NCI-H510A treated with DMSO at 0.1 percent for 48 hours (cell line): Measurements from ENCODE around the gene DNAH10.

ENCODE experiments used
- DNase-seq: peaks from one replicate; lab custom pipeline; 2025; lab: John Stamatoyannopoulos, UW

The DNAH10 gene

DNA sequence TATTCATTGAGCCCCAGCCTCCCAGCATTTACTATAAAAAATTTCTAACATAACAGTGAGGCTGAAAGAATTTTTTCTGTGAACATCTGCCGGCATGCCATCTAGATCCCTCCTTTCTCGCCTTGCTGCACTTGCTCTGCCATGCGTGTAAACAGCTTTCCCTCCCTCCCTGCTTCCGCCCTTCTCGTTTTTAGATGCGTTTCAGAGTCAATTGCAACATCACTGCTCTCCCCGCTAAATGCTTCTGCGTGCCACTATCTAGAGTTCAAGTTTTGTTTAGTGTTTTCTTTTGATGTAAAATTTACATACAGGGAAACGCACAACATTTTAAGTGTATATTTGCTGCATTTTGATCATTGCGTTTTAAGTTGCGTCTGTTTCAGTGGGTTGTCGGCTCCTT is 126.9 kb downstream of the DNAH10 start:
- DNase-seq: no peak

DNA sequence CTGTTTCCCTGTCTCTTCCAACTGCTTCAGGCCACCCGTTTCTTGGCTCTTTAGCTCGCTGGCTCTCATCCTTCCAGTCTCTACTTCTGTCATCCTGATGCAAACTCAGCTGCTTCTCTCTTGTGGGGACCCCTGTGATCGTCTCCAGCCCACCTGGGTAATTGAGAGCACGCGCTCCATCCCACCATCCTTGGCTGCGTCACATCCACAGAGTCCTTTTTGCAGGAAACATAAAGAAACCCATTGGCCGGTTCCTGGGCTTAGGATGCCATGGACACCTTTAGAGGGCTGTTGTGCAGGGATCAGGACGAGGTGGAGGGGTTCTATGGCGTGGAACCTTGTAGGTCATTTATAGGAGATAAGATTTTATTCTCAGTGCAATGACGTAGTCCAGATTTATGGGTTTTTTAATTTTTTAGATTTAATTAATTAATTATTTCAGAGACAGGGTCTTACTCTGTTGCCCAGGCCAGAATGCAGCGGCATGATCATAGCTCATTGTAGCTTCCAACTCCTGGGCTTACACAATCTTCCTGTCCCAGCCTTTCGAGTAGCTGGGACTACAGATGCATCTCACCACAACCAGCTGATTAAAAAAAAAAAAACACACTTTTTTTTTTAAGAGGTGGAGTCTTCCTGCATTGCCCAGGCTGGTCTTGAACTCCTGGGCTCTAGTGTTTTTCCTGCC is 127.9 kb downstream of the DNAH10 start:
- no peak for DNase-seq

DNA sequence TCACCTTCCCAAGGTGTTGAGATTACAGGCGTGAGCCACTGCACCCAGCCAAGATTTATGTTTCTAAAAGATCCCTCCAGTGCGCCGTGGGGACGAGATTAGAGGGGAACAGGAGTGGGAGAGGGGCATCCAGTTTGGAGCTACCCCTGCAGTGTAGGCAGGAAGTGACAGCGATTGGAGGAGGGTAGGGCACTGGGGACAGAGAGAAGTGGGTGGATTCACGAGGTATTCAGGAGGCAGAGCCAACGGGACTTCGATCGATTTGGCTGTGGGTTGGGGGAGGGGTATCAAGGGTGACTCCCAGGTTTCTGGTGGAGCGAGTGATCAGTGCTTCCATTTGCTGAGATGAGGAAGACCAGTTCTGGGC is 128.4 kb downstream of the DNAH10 start:
- no peak for DNase-seq

DNA sequence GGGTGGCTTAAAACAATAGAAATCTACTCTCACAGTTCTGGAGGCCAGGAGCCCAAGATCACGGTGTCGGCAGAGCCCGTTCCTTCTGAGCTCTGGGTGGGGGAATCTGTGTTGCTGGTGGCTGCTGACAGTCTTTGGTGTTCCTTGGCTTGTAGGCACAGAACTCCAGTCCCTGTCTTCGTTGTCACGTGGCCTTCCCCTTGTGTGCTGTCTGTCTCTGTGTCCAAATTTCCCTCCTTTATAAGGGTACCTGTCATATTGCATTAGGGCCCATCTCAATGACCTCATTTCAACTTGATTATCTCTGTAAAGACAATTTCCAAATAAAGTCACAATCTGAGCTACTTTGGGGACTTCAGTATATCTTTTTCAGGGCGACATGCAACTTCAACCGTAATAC is 128.9 kb downstream of the DNAH10 start:
- no peak for DNase-seq

DNA sequence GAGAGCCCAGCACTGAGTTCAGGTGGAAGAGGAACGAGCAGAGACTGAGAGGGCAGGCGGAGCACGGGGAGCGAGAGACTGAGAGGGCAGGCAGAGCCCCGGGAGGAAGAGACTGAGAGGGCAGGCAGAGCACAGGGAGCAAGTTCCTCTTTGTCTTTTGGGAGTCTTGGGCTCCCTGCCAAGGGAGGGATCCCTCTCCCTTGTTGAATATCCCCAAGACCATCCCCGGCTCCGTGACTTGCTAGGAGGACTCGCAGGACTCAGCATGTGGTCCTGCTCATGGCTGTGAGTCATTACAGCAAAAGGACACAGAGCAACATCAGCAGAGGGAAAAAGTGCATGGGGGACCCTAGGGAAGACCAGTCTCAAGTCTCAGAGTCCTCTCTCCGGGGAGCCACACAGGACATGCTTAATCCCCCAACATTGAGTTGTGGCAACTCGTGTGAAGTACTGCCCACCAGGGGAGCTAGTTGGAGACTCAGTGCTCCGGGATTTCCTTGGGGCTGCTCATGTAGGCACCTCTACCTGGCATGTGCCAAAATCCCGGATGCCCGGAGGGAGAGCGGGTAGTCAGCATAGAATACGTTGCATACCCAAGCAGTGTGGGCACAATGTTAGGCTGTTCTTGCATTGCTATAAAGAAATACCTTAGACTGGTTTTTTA is 129.5 kb downstream of the DNAH10 start:
- DNase-seq: no peak

DNA sequence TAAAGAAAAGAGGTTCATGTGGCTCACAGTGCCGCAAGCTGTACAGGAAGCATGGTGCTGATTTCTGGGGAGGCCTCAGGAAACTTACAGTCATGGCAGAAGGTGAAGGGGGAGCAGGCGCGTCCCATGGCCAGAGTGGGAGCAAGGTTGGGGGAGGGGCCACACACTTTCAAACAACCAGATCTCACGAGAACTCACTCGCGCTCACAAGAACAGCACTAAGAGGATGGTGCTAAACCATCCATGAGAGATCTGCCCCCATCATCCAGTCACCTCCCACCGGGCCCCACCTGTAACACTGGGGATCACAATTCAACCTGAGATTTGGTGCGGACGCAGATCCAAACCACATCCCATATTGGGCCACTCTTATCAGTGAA is 130.1 kb downstream of the DNAH10 start:
- no peak for DNase-seq

DNA sequence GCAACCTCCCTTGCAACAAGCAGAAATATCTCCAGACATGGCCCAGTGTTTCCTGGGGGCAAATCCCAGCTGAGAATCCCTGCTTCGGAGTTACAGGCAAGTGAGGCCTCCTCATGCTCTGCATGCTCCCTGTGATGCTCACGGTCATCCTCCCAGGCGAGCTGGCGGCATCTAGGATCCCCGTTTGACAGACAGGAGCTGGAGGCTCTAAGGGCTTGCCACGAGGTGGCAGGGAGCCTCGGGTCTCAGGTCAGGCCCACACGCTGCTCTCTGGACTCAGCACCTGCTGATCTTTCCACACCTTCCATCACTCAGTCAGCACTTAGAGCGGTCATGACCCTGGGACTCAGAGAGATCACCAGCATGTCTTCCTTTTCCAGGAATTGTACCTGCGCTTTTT is 130.8 kb downstream of the DNAH10 start:
- DNase-seq: no peak

DNA sequence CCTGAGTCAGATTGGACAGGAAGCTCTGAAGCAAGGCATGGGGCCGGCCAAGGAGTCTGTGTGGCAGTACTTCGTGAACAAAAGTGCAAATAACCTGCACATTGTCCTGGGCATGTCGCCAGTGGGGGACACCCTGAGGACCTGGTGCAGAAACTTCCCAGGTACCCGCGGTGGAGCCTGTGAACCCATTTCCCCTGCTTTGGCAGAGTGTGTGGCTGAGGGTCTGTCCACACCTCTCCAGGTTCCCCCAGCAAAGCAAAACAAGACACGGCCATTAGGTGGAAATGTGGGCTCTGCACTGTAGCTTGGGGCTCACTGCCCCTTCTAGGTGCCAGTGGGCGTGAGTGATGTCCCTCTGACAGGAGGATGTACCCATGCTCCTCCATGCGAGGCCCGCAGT is 131.2 kb downstream of the DNAH10 start:
- DNase-seq: no peak

DNA sequence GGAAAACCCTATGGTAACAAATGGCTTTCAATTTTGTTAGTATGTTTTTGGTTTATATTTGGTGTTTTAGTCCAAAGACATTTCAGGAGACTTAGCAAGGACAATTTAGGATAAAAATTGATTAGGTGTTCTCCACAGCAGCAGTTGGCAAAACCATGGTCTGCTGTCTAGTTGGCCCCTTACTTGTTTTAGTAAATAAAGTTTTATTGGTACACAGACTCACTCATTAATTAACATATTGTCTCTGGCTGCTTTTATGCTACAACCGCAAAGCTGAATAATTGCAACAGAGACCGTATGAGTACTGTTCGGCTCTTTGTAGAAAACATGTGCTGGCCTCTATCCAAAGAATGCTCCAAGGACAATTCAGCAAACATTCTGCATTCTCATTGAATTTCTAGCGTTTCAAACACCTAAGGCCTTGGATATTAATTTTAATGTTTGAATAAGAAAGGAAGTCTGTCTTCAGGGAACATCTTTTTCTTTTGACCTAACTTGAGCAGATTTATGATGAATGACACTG is 132.8 kb downstream of the DNAH10 start:
- no peak for DNase-seq

DNA sequence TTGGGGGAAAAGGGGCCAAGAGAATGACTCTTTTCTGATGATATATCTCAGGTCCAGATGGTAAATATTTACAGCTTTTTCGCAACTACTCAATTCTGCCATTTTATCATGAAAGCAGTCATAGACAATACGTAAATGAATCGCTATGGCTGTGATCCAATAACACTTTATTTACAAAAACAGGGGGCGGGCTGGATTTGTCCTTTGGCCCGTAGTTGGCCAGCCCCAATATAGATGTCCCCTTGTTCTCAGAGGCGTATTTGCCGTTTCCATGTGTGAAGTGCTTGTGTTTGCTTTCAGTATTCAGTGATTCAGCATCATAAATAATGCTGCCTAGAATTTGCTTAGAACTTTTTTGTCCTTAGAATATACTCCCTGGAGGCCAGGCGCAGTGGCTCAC is 133.3 kb downstream of the DNAH10 start:
- DNase-seq: no peak

DNA sequence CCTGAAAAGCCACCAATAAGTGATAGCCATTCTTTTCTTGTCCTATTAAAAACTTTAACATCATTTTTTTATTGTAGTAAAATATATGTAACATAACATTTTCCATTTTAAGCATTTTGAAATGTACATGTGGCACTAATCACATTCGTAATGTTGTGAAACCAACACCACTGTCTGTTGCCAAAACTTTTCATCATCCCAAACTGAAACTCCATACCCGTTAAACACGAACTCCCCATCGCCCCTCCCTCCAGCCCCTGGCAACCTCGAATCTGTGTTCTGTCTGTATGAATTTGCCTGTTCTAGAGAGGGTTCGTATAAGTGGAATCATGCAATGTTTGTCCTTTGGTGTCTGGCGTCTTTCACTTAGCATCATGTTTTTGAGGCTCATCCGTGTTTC is 134.7 kb downstream of the DNAH10 start:
- DNase-seq: no peak

DNA sequence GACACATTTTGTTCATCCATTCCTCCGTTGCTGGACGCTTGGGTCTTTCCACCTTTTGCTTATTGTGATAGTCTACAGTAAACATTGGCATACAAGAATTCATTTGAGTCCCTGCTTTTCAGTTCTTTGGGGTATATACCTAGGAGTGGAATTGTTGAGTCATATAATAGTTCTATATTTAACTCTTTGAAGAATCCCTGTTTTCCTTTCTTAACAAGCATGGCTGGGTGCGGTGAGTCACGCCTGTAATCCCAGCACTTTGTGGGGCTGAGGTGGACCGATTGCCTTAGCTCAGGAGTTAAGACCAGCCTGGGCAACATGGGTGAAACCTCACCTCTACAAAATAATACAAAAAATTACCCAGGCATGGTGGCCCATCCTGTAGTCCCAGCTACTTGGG is 135.1 kb downstream of the DNAH10 start:
- no peak for DNase-seq

DNA sequence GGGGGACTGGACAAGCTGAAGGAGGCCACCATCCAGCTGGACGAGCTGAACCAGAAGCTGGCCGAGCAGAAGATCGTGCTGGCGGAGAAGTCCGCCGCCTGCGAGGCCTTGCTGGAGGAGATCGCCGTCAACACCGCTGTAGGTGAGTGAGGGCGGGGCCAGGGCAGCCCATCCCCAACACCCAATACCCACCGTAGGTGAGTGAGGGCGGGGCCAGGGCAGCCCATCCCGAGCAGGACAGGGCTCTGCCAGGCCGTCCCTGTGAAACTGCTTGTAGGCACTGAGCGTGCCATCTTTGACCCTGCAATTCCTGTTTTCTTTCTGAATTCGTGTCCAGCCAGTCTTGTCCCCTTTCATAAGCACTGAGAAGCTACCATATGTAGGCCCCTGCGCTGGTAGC is 136.6 kb downstream of the DNAH10 start:
- DNase-seq: no peak

DNA sequence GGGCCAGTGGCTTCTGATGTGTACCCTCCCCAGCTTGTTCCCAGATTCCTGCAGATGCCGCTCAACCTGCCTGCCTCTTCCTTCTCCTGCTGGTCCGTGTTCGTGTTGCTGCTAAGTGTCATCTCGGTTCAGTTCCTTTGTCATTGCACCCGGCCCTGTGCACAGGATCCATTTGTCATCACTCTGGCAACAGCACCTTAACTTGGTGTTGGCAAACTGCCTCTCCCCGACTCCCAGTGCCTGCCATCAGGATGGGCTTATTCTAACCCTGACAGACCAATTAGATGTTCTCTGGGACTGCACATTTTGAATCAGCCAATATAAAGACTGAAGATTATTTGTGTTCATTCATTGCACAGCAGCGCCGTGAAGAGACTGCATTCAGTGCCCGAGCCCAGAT is 137.3 kb downstream of the DNAH10 start:
- no peak for DNase-seq

DNA sequence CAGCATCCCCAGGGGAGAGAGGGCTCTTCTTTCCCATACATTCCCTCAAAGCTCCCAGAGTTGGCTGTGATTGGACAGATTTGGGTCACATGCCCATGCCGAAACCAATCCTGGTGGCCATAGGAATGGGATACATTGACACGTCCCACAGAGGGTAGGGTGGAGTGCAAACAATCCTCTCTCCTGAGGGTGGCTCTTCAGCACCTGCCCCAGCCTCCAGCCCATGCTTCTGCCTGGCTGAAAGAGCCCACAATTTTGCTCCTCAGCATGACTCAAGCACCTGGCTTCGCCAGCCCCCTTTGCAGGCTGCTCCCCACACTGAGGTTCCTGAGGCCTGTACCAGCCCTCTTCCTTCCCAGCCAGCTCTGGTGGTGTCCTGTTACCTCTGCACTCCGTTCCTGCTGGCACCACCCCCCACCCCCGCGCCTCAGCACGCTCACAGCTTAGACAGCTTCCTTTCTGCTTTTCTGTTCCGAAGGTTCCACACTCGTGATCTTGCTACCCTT is 138.8 kb downstream of the DNAH10 start:
- DNase-seq: peak; percentile 66

DNA sequence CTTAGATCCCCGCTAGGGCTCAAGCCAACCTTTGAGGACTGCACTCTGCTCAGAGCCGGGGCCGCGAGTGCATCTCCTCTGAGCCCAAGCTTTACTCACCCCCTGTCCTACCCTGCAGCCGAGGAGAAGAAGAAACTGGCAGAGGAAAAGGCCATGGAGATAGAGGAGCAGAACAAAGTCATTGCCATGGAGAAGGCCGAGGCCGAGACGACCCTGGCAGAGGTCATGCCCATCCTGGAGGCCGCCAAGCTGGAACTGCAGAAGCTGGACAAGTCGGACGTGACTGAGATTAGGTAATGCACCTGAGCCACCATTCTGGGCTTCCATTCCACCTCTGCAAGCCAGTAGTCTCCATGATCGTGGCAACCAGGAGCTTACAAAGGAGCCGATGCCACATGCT is 140.7 kb downstream of the DNAH10 start:
- no peak for DNase-seq

DNA sequence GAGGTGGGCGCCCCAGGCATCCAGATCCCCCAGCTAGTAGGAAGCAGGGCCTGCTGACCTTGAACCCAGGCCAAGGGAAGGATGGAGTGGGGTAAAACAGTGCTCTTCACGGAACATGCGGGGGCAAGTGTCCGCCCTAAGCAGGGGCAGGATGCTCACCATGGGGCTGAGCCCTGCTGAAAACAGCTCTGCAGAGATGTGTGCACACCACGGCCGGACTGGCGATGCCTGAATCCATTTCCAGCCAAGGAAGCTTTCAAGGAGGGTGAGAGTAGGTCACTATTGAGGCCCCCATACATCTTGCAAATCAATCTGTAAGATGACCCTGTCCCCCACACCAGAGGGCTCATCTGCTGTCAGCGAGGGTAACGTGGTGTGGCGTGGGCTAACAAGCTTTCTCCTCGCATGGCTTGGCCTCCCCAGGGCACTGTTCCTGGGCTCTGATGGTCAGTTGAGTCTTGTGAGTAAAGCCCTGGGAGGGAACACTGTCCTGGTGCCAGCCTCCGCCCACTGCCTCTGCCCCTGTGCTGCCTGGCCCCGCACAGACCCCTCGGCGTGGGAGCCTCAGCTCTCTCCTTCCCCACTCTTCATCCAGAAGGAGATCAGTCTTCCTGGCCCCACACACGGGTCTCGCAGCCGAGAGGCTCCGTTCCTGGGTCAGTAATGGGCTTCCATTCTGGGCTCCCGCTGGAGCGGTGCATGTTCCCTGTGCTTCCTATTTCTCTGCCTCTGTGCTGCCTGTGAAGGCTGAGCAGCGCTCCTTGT is 141.4 kb downstream of the DNAH10 start:
- DNase-seq: no peak

DNA sequence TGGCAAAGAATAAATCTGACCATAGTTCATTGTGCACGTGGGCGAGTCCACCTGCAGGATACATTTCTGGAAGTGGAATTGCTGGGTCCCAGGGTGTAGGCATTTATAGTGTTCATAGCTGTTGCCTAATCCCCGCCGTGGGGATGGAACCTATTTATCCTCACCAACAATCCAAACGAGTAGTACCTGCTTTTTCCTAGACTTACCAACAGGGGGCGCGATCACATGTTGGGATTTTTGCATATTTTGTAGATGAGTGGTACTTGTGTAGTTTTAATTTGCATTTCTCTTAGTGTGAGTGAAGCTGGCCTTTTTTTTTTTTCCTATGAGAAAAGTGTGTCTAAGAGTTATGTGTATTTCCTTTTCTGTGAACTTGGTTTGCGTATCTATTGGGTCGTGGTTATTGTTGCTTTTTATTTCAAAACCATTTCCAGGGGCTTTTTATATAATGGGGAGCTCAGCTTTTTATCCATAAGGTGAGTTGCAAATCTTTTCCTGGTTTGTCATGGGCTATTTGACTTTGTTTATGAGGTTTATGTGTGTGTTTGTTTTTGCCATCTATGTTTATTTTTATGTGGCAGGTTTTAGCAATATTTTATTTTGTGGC is 143.3 kb downstream of the DNAH10 start:
- DNase-seq: peak; percentile 65

DNA sequence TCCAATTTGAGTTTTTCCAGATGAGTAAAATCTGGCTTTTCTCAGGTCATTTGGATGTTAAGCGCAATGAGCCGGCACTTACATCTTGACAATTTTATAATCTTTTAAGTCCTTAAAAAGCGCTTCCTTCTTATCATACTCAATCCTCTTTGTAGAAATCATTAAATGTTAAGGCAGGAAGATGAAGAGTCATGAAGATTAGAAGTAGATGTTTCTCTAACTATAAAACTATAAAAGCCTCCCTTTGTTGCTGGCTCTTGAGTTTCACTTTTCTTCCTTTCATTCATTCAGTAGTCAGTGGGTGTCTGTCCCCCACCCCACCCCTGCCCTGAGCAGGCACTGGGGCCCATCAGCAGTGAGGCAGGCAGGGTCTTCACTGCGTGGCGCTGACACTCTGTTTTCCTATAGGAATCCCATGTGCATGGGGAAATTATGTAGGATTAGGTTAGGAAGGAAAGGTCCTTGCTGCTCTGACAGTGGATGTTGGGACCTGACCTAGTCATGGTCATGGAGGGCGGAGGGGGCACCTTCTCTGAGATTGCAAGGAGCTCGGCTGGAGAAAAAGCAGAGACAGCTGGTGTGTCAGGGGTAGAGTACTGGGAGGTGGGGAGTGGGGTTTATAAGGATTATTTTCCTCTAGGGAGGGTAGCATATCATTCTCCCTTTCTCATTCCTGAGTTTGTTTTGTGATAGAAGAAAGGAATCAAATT is 144.8 kb downstream of the DNAH10 start:
- DNase-seq: no peak

DNA sequence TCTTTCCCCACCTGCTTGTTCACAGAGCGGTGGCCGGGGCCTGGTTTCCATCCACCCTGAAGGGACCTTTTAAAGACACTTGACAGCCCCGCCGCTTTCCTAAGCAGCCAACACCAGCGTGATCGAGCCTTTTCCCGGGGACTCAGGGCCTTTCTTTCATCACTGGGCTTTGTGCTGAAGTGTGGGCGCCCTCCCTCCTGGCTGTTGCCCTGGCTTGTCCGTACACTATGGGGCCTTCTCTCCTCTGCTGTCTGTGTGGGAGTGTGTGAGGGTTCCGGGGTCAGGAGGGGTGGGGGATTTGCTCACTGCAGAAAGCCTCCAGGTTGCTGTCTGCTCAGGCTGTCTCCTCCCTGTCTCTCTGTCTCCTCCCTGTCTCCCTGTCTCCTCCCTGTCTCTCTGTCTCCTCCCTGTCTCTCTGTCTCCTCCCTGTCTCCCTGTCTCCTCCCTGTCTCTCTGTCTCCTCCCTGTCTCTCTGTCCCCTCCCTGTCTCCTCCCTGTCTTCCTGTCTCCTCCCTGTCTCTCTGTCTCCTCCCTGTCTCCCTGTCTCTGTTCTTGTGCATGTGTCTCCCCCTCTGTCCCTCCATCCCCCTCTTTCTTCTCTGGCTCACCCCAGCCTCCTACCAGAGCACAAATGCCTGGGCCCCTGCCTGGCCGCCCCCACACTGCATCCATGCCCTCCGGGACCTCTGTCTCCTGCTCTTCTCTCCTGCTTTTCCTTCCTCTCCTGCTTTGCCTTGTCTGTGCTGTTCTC is 145.8 kb downstream of the DNAH10 start:
- DNase-seq: no peak
